C4-2B (cell line): ENCODE measurements around the gene ADISSP.
A peak's percentile ranks its signal among the peaks of the same experiment; 100 is the strongest.

Experiments used
- H3K27ac ChIP-seq: fragments of 450-650 bp; 2 replicates; pipeline ENCODE4 v1.5.1; 2017
- CTCF ChIP-seq: fragments of 450-650 bp; conservative IDR thresholded peaks from 2 replicates; pipeline ENCODE4 v1.5.1; 2017; ENCODE audit warnings: mild to moderate bottlenecking
- ZFX ChIP-seq: fragments of 450-650 bp; IDR thresholded peaks from 2 replicates; pipeline ENCODE4 v1.6.1; 2017

Gene ADISSP

DNA sequence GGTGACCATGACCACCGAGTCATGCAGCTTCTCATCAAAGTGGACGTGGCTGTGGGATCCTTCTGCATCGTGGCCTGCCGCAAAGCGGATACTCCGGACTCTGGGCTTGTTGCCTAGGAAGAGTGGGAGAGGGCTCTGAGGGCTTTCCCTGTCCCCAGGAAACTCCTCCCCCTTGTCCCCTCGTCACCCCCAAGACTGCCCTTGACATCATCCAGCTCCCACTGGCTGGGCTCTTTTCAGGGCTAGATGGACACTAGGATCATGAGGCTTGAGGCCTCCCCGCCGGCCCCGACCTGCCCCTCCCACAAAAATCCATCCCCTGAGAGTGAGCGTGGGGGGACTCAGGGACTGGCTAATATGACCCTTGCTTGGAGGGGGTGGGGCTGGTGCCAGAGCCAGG lies 9.0 kb downstream of the ADISSP start:
- TF ChIP-seq ZFX (no peak), CTCF (no peak)
- no peak overlapping the region for H3K27ac ChIP-seq

DNA sequence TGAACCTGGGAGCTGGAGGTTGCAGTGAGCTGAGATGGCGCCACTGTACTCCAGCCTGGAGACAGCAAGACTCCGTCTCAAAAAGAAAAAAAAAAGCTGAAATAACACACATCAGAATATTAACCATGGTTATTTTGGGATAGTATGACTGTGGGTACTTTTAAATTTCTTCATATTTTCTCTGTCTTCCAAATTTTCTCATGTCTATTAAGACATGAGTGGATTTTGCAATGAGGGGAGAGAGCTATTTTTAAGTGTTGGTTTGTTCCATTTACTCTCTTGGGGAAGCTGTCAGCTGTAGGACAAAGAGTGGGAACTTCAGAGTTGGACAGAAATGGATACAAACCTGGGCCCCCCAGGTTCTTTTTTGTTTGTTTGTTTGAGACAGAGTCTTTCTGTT lies 10.3 kb downstream of the ADISSP start:
- no peak for TF ChIP-seq CTCF
- no peak for TF ChIP-seq ZFX
- no peak overlapping the region for H3K27ac ChIP-seq

DNA sequence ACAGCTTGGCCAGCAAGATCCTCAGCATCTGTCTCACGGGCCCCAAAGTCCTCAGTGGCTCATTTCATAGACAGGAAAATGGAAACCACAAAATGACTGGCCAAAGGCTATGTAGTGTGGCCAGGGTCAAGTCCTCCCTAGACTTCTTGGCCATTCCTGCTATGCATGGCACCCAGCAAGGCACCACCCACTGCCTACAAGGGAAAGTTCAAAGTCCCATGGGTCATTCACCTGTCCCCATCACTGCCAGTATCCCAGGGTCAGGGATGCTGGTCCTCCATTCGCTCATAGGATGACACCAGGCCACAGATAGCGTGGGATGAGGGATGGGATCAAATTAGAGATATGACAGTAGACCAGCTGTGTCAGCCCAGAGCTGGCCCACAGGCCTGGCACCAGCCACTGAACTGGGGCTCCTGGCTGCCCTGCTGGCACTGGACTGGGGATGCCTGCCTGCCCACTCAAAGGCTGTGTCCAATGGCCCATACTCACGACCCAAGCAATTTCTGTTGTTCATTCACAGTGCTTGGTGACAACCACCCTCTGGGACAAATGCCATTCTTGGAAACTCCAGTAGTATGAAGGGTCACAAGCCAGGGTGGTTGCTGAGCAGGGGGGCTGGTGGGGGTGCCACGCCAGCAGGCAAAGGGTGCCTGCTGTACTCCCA lies 11.6 kb downstream of the ADISSP start:
- TF ChIP-seq CTCF (no peak), ZFX (no peak)
- no peak overlapping the region for H3K27ac ChIP-seq

DNA sequence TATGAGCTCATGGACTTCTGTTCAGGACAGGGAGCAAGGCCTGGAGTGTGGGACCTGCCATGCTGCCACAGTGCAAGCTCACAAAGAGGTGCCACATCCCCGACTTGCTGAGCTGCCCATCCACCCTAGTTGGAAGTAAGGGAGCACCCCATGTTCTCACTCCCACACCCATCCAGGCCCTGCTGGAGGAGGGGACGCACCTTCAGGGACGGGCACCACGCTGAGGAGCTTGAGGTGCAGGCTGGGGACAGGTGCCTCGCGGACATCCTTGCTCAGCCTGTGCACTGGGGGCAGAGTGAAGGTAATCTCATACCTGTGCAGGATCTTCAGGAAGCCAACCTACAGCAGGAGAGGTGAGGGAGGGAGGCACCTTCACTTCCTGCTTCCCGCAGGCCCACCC lies 12.3 kb downstream of the ADISSP start:
- no peak for TF ChIP-seq CTCF
- TF ChIP-seq ZFX: no peak
- H3K27ac ChIP-seq: no peak overlapping the region

DNA sequence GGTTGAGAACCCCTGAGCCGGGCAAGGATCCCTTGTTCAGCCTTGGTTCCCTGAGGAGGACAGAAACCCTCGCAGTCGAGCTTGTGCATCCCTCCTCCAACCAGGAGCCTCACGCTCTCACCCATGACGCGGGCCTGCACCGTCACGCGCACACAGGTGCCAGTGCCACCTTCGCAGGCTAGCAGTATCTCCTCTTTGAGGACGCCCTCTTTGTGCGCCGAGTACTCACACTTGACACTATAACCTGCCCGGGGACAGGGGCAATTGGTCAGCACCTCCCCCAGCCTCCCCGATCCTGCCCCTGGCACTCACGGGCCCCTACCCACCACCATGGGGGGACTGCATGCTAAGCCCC lies 13.3 kb downstream of the ADISSP start:
- TF ChIP-seq CTCF: no peak
- no peak for TF ChIP-seq ZFX
- H3K27ac ChIP-seq: no peak overlapping the region

DNA sequence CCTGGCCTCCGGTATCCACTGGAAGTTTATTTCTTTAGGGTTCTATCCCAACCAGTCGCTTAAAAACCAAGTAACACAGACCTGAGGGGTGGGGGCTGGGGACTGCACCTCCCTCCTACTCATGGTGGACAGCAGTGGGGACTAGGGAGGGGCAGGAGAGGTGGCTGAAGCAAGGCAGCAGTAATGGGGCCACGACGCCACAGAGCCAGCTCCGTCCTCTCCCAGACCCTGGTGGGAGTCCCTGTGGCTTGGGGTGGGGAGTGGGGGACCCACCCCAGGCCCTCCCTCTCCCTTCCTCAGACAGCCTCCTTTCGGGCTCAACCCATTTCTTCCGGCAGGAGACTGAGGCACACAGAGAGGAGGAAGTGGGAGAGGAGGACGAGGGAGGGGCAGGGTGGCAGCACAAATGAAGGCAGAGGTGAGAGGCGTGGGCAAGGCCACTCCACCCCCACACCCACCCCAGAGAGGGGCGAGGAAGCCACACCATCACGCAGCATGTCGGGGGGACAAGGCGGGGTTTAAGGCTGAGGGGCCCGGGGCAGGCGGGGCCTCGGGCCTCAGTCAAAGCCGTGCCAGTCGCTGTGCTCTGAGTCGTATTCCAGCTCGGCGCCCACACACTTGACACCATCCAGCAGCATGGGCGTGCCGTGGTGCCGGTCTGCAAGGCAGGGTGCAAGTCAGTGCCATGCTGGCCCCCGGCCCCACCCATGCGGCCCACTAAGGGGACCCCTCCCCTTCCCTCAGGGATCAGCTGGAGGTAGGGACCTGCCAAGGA lies 13.9 kb downstream of the ADISSP start:
- TF ChIP-seq ZFX (no peak), CTCF (no peak)
- H3K27ac ChIP-seq: no peak overlapping the region

GRCh38 chr20:3753098-3753497 lies 14.5 kb downstream of the ADISSP start:
- no peak overlapping the region for H3K27ac ChIP-seq
- peak; percentile 77 for TF ChIP-seq CTCF
- no peak for TF ChIP-seq ZFX
